Skeletal muscle tissue (tissue), 4 donors: ENCODE results near the gene HS3ST3A1. TPM values are rescaled to one million over a fixed set of nuclear protein-coding genes. Genes with fewer than 3 reads are reported as not detected.

Experiments
- H3K27ac ChIP-seq: one replicate; pipeline ENCODE4 v1.7.0; 2013; ENCODE audit warnings: mild to moderate bottlenecking, low read depth, low read length, inconsistent platforms
- H3K27me3 ChIP-seq, 3 donors: one replicate each; pipeline ENCODE4 v1.7.0; 2013; ENCODE audit warnings: low read length in 3 of 3; ENCODE audit not compliant: control insufficient read depth in 3 of 3, insufficient read depth in 3 of 3
- H3K36me3 ChIP-seq, 3 donors: one replicate each; pipeline ENCODE4 v1.7.0; 2013; ENCODE audit warnings: low read length in 3 of 3; ENCODE audit not compliant: control insufficient read depth in 3 of 3, insufficient read depth in 3 of 3
- H3K4me1 ChIP-seq, 3 donors: one replicate each; pipeline ENCODE4 v1.7.0; 2013; ENCODE audit warnings: low read length in 3 of 3, mild to moderate bottlenecking in 3 of 3; ENCODE audit not compliant: control insufficient read depth in 3 of 3, insufficient read depth in 3 of 3
- H3K4me3 ChIP-seq, 3 donors: one replicate each; pipeline ENCODE4 v1.7.0; 2013; ENCODE audit warnings: low read length in 3 of 3
- H3K9ac ChIP-seq, 3 donors: one replicate each; pipeline ENCODE4 v1.7.0; 2013; ENCODE audit warnings: low read length in 3 of 3, mild to moderate bottlenecking in 3 of 3, moderate library complexity in 2 of 3, low read depth in 1 of 3
- H3K9me3 ChIP-seq, 3 donors: one replicate each; pipeline ENCODE4 v1.7.0; 2013; ENCODE audit warnings: low read length in 3 of 3; ENCODE audit not compliant: control insufficient read depth in 3 of 3
- total RNA-seq: library from RNA; depleted of rRNA; stranded (reverse); fragments of >200 nt; gene quantifications from one replicate; pipeline ENCODE4 v1.2.3, GENCODE V29; 2014
- donor health status: Osteomylitis.

The HS3ST3A1 gene
- total RNA-seq, 1 donor from 2014 or later: 2.1 TPM

GRCh38 chr17:13542636-13543035, 59.1 kb downstream of the HS3ST3A1 start:
- Histone ChIP-seq H3K9ac (no peak overlapping the region), H3K9me3 (peaks cover 0 to 2% (median 0%) of the 10 kb centered on the region in 3 donors), H3K36me3 (no peaks in the 10 kb centered on the region), H3K27ac (no peak overlapping the region), H3K27me3 (no peaks in the 10 kb centered on the region), H3K4me3 (no peak overlapping the region), H3K4me1 (no peaks in the 10 kb centered on the region)

GRCh38 chr17:13541032-13541480, 60.7 kb downstream of the HS3ST3A1 start:
- Histone ChIP-seq H3K4me3 (no peak overlapping the region), H3K4me1 (no peaks in the 10 kb centered on the region), H3K36me3 (no peaks in the 10 kb centered on the region), H3K9ac (no peak overlapping the region), H3K27me3 (no peaks in the 10 kb centered on the region), H3K9me3 (peaks cover 0 to 2% (median 0%) of the 10 kb centered on the region in 3 donors), H3K27ac (no peak overlapping the region)

- peaks cover 0 to 2% (median 0%) of the 10 kb centered on the region in 3 donors for H3K9me3 ChIP-seq
- H3K27ac ChIP-seq: no peak overlapping the region
- H3K9ac ChIP-seq: no peak overlapping the region
- no peaks in the 10 kb centered on the region for H3K27me3 ChIP-seq
- H3K4me3 ChIP-seq: no peak overlapping the region
- H3K36me3 ChIP-seq: no peaks in the 10 kb centered on the region
- no peaks in the 10 kb centered on the region for H3K4me1 ChIP-seq
These were observed 61.2 kb downstream of the HS3ST3A1 start for GRCh38 chr17:13540546-13540945.

- H3K9ac ChIP-seq: no peak overlapping the region
These were observed 62.3 kb downstream of the HS3ST3A1 start for GRCh38 chr17:13539421-13539820.

GRCh38 chr17:13538841-13539411, 62.8 kb downstream of the HS3ST3A1 start:
- Histone ChIP-seq H3K27ac (no peak overlapping the region), H3K9ac (no peak overlapping the region), H3K4me1 (no peaks in the 10 kb centered on the region), H3K27me3 (no peaks in the 10 kb centered on the region), H3K9me3 (peaks cover 2 to 3% (median 3%) of the 10 kb centered on the region in 3 donors), H3K4me3 (no peak overlapping the region), H3K36me3 (no peaks in the 10 kb centered on the region)

More at GRCh38 chr17:13539421-13539820, 62.3 kb downstream of the HS3ST3A1 start:
- Histone ChIP-seq H3K4me3 (no peak overlapping the region), H3K36me3 (no peaks in the 10 kb centered on the region), H3K27ac (no peak overlapping the region), H3K4me1 (no peaks in the 10 kb centered on the region), H3K27me3 (no peaks in the 10 kb centered on the region), H3K9me3 (peaks cover 0 to 3% (median 2%) of the 10 kb centered on the region in 3 donors)

- Histone ChIP-seq H3K27ac (no peak overlapping the region), H3K9ac (no peak overlapping the region), H3K4me1 (no peaks in the 10 kb centered on the region), H3K27me3 (no peaks in the 10 kb centered on the region), H3K9me3 (peaks cover 2 to 4% (median 3%) of the 10 kb centered on the region in 3 donors), H3K36me3 (no peaks in the 10 kb centered on the region), H3K4me3 (no peak overlapping the region)
These were observed 63.7 kb downstream of the HS3ST3A1 start for GRCh38 chr17:13537871-13538643.

GRCh38 chr17:13537167-13537731, 64.5 kb downstream of the HS3ST3A1 start:
- H3K4me1 ChIP-seq: no peaks in the 10 kb centered on the region
- H3K27me3 ChIP-seq: no peaks in the 10 kb centered on the region
- H3K27ac ChIP-seq: no peak overlapping the region
- no peak overlapping the region for H3K4me3 ChIP-seq
- peaks cover 2 to 4% (median 3%) of the 10 kb centered on the region in 3 donors for H3K9me3 ChIP-seq
- H3K9ac ChIP-seq: no peak overlapping the region
- H3K36me3 ChIP-seq: no peaks in the 10 kb centered on the region

- no peaks in the 10 kb centered on the region for H3K4me1 ChIP-seq
- no peak overlapping the region for H3K9ac ChIP-seq
- no peak overlapping the region for H3K27ac ChIP-seq
- peaks cover 2 to 4% (median 3%) of the 10 kb centered on the region in 3 donors for H3K9me3 ChIP-seq
- peaks cover 0 to 2% (median 0%) of the 10 kb centered on the region in 3 donors for H3K27me3 ChIP-seq
- H3K4me3 ChIP-seq: no peak overlapping the region
- no peaks in the 10 kb centered on the region for H3K36me3 ChIP-seq
These were observed 66.8 kb downstream of the HS3ST3A1 start for GRCh38 chr17:13534946-13535345.

- Histone ChIP-seq H3K9ac (no peak overlapping the region), H3K4me1 (no peaks in the 10 kb centered on the region), H3K9me3 (peaks cover 0 to 4% (median 3%) of the 10 kb centered on the region in 3 donors), H3K36me3 (no peaks in the 10 kb centered on the region), H3K4me3 (no peak overlapping the region), H3K27me3 (peaks cover 0 to 5% (median 0%) of the 10 kb centered on the region in 3 donors), H3K27ac (no peak overlapping the region)
These were observed 70.0 kb downstream of the HS3ST3A1 start for GRCh38 chr17:13531721-13532120.

GRCh38 chr17:13525876-13526275, 75.9 kb downstream of the HS3ST3A1 start:
- Histone ChIP-seq H3K27ac (no peak overlapping the region), H3K27me3 (peaks cover 0 to 3% (median 0%) of the 10 kb centered on the region in 3 donors), H3K9me3 (no peaks in the 10 kb centered on the region), H3K4me1 (no peaks in the 10 kb centered on the region), H3K9ac (no peak overlapping the region), H3K4me3 (no peak overlapping the region), H3K36me3 (no peaks in the 10 kb centered on the region)
